Adipocyte (in vitro differentiated cells): ENCODE measurements around the gene TBPL1.
"Not testable (repeated sequence)": the region's sequence is repeated elsewhere in the genome, so short reads cannot be mapped to it uniquely, and the experiment has no call there.

ENCODE experiments used
- DNase-seq: peaks from one replicate; pipeline ENCODE4 v3.0.0-alpha.2; 2015; ENCODE audit warnings: low read depth
- H3K27me3 ChIP-seq: replicated peaks from 2 replicates; pipeline ENCODE4 v1.7.0; 2013; ENCODE audit warnings: mild to moderate bottlenecking, low read length, moderate library complexity; ENCODE audit not compliant: control insufficient read depth, insufficient read depth
- H3K36me3 ChIP-seq: 2 replicates; pipeline ENCODE4 v1.7.0; 2013; ENCODE audit warnings: low read length, mild to moderate bottlenecking, moderate library complexity; ENCODE audit not compliant: control insufficient read depth, insufficient read depth, severe bottlenecking
- H3K4me1 ChIP-seq: 2 replicates; pipeline ENCODE4 v1.7.0; 2013; ENCODE audit warnings: mild to moderate bottlenecking, low read length, moderate library complexity; ENCODE audit not compliant: control insufficient read depth, insufficient read depth
- H3K4me3 ChIP-seq: 2 replicates; pipeline ENCODE4 v1.7.0; 2013; ENCODE audit warnings: mild to moderate bottlenecking, low read length, moderate library complexity
- H3K9ac ChIP-seq: 2 replicates; pipeline ENCODE4 v1.7.0; 2013; ENCODE audit warnings: mild to moderate bottlenecking, low read length, moderate library complexity
- H3K9me3 ChIP-seq: 2 replicates; pipeline ENCODE4 v1.7.0; 2013; ENCODE audit warnings: mild to moderate bottlenecking, low read length, moderate library complexity; ENCODE audit not compliant: control insufficient read depth

The TBPL1 gene

GRCh38 chr6:133965817-133966360 is 12.9 kb downstream of the TBPL1 start:
- no peaks in the 10 kb centered on the region for H3K36me3 ChIP-seq
- H3K27me3 ChIP-seq, result no peaks in the 10 kb centered on the region

GRCh38 chr6:133966654-133967329 is 13.8 kb downstream of the TBPL1 start:
- Histone ChIP-seq H3K9ac (no peak overlapping the region), H3K36me3 (no peaks in the 10 kb centered on the region), H3K4me3 (no peak overlapping the region), H3K4me1 (peaks cover 3% of the 10 kb centered on the region), H3K27me3 (no peaks in the 10 kb centered on the region), H3K9me3 (no peaks in the 10 kb centered on the region)
- no peak for DNase-seq

More at GRCh38 chr6:133965817-133966360, 12.9 kb downstream of the TBPL1 start:
- Histone ChIP-seq H3K4me1 (peaks cover 3% of the 10 kb centered on the region), H3K4me3 (no peak overlapping the region), H3K9ac (no peak overlapping the region), H3K9me3 (no peaks in the 10 kb centered on the region)
- DNase-seq, result no peak

GRCh38 chr6:133967347-133967746 is 14.3 kb downstream of the TBPL1 start:
- H3K9me3 ChIP-seq, result no peaks in the 10 kb centered on the region
- H3K36me3 ChIP-seq, result no peaks in the 10 kb centered on the region
- H3K9ac ChIP-seq, result no peak overlapping the region
- no peak for DNase-seq
- H3K4me3 ChIP-seq, result no peak overlapping the region
- no peaks in the 10 kb centered on the region for H3K27me3 ChIP-seq
- H3K4me1 ChIP-seq, result peaks cover 6% of the 10 kb centered on the region

GRCh38 chr6:133967835-133968234 is 14.8 kb downstream of the TBPL1 start:
- not testable (repeated sequence) for H3K9me3 ChIP-seq, H3K9ac ChIP-seq, H3K36me3 ChIP-seq, H3K4me3 ChIP-seq, H3K27me3 ChIP-seq
- peaks cover 11% of the 10 kb centered on the region for H3K4me1 ChIP-seq
- peak; percentile 54 for DNase-seq

GRCh38 chr6:133969285-133969920 is 16.4 kb downstream of the TBPL1 start:
- H3K9ac ChIP-seq, result no peak overlapping the region
- H3K4me3 ChIP-seq, result no peak overlapping the region
- peaks cover 15% of the 10 kb centered on the region for H3K4me1 ChIP-seq
- no peak for DNase-seq
- no peaks in the 10 kb centered on the region for H3K9me3 ChIP-seq
- no peaks in the 10 kb centered on the region for H3K36me3 ChIP-seq
- H3K27me3 ChIP-seq, result no peaks in the 10 kb centered on the region

GRCh38 chr6:133969921-133970295 is 16.9 kb downstream of the TBPL1 start:
- Histone ChIP-seq H3K27me3 (no peaks in the 10 kb centered on the region), H3K36me3 (no peaks in the 10 kb centered on the region), H3K9ac (no peak overlapping the region), H3K4me1 (peaks cover 15% of the 10 kb centered on the region), H3K4me3 (no peak overlapping the region), H3K9me3 (no peaks in the 10 kb centered on the region)
- no peak for DNase-seq

GRCh38 chr6:133971861-133972260 is 18.8 kb downstream of the TBPL1 start:
- no peak for DNase-seq
- H3K4me3 ChIP-seq, result no peak overlapping the region
- H3K36me3 ChIP-seq, result no peaks in the 10 kb centered on the region
- H3K27me3 ChIP-seq, result no peaks in the 10 kb centered on the region
- H3K9me3 ChIP-seq, result no peaks in the 10 kb centered on the region
- H3K9ac ChIP-seq, result no peak overlapping the region
- H3K4me1 ChIP-seq, result peaks cover 15% of the 10 kb centered on the region

- Histone ChIP-seq H3K27me3 (no peaks in the 10 kb centered on the region), H3K9me3 (no peaks in the 10 kb centered on the region), H3K9ac (no peak overlapping the region), H3K36me3 (no peaks in the 10 kb centered on the region), H3K4me3 (no peak overlapping the region), H3K4me1 (peaks cover 15% of the 10 kb centered on the region)
- no peak for DNase-seq
These were observed 19.4 kb downstream of the TBPL1 start for GRCh38 chr6:133972388-133972787.

GRCh38 chr6:133973109-133973971 is 20.3 kb downstream of the TBPL1 start:
- Histone ChIP-seq H3K27me3 (no peaks in the 10 kb centered on the region), H3K36me3 (no peaks in the 10 kb centered on the region), H3K4me3 (no peak overlapping the region), H3K4me1 (peaks cover 17% of the 10 kb centered on the region), H3K9me3 (no peaks in the 10 kb centered on the region), H3K9ac (no peak overlapping the region)
- peak; percentile 88 for DNase-seq

- peaks cover 14% of the 10 kb centered on the region for H3K4me1 ChIP-seq
- H3K9ac ChIP-seq, result no peak overlapping the region
- H3K27me3 ChIP-seq, result no peaks in the 10 kb centered on the region
- H3K36me3 ChIP-seq, result peaks cover 17% of the 10 kb centered on the region
- H3K4me3 ChIP-seq, result no peak overlapping the region
- no peaks in the 10 kb centered on the region for H3K9me3 ChIP-seq
- DNase-seq, result peak; percentile 50
These were observed 25.2 kb downstream of the TBPL1 start for GRCh38 chr6:133977983-133978895.
